AML-193 (cell line): ENCODE results near the gene OR10D3.
A peak's percentile ranks its signal among the peaks of the same experiment; 100 is the strongest.

Experiments used
- DNase-seq, 2 experiments: peaks; one replicate each; lab custom pipeline; 2025; lab: John Stamatoyannopoulos, UW

The OR10D3 gene

DNA sequence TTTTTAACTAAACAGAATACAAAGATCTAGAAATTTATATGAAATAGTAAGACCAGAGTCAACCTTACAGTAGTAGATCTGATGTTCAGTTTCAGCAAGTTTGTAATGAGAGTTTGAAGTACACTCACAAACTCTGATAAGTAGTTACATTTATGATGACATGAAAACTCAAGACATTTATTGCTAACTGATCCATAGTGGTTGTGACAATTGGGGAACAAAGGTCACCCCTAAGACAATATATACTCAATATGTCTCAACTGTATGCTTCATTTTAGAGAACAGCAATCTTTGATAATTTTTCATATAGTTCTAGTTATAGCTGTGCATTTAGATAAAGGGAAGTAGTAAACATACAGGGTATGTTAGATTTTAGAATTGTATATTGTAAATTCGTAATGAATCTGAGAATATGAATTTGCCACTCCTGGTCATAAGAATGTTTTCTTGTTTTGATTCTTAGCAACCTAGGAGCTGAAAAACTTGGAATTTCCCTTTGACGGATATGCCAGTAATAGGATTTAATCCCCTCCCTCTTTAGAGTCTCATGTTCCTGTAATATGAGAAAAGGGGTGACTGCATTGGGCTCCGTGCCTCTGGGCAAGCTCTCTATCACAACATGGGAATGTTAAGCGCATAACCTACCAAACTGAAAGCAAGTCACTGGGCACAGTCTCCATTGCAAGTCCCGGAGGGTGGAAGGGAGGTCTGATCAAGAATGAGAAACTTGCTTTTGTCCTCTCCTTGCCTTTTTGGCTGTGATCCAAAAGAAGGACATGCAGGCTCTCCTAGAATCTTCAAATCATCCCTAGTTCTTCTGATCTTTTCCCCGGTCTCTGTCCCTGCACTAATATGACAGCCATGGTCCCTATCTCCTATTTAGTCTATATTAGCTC is 11.4 kb downstream of the OR10D3 start:
- DNase-seq, result no peak

DNA sequence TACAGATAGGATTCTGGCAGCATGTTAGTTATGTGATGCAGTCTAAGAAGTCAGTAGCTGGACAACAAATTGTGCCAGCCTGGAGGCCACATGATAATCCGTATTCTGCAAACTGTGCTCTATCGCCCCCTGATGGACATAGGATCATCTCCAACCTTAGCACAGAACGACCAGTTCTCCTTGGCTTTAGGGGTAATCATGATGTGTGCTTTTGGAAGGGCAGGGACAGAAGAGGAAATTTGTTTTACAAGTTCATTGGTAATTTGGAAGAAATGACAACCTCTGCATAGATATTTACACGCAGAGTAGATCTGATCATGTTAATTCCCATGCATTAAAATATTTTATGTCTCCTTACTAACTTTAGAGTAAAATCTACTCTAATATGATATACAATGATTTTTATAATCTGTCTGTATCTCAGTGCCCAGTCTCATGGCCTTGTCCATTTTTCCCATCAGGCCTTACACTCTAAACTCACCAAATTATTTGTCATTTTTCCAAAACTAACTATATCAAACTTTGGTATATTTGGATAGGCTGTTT is 12.1 kb downstream of the OR10D3 start:
- DNase-seq, result peak; percentile 39 to 58

DNA sequence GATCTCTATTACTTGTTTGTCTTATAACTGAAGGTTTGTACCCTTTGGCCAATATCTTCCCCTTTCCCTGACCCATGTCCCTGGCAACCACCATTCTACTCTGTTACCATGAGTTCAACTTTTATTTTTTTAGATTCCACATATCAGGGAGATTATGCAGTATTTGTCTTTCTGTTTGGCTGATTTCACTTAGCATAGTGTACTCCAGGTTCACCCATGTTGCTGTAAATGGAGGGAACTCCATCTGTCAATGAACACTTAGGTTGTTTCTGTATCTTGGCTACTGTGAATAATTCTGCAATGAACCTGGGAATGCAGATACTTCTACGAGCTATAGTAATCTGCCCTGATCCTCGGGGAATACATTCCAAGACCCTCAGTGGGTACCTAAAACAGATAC is 14.9 kb downstream of the OR10D3 start:
- no peak for DNase-seq

DNA sequence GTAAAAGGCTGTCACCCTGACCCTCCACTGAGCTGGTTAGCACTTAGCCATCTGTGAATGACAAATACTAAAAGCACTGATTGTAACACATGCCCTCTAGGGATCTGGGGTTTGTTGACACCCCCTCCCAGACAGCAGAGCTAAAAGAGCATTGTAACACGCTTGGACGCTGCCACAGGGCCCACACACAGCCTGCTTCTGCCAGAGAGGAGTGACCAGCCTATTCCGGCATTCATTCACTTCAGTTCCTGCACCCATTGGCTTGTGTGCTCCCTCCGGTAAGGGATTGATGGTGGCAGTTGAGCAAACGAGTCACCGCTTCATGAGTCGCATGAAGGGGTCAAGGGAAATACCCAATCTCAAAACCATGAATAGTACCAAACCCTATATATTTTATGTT is 15.8 kb downstream of the OR10D3 start:
- no peak for DNase-seq

DNA sequence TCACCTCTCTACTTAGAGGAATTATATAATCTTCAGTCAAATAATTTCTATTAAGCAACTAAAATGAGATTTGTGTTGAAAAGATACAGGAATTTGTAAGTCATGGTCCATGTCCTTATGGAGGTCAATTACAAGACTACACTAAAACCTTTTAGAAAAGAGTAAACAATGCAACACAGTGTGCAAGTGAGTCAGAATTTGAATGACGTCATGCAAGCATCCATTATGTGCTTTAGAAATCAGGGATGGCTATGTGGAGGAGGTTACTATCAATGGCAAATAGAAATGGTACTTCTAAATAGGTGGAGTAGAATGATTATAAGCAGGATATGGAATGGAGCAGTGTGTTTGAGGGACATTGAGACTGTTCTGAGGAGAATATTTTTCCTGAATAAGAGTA is 16.6 kb downstream of the OR10D3 start:
- no peak for DNase-seq

DNA sequence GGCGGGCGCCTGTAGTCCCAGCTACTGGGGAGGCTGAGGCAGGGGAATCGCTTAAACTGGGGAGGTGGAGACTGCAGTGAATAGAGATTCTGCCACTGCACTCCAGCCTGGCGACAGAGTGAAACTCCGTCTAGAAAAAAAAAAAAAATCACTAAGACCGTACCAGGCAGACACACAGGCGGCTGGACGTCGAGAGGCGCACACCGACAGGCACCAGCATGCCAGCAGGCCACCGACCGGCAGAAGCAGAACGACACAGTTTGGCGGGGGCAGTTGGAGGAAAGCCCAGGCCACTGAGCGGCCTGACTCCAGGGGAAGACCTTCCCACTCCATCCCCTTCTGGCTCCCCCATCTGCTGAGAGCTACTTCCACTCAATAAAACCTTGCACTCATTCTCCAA is 17.5 kb downstream of the OR10D3 start:
- no peak for DNase-seq

DNA sequence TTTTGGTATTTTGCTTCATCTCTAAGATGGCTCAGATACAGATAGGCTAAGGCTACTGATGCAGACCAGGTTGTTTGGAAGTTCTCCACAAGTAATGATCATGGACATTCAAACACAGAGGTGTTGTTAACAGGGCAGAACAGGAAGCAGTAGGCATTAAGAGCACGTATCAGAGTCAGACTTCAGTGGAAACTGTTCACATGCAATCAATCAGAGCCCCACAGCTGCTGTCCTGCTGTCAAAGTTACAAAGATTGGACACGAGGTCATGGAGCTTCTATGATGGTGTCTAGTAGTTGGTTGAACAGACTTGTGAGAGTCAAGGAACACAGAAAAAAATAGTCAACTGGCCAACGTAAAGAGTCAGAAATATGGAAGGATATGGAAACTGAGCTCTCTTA is 19.8 kb downstream of the OR10D3 start:
- no peak for DNase-seq

DNA sequence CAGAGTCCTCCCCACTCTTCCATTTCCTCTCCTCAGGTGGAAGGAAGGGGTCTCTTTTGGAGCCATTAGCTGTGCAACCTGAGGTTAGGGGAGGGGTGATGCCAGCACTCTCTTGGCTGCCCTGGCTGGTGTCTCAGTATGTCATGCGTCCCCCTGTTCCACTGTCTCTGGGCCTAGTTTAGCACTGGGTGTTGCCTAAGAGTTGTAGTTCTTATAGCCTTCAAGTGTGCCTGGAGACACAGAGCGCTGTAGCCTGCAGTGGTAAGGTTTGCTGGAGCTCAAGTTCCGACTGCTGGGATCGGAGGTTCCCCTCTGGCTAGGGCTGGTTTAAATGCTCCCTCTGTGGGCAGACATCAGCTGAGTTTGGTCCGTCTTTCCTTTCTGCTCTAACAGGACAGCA is 20.9 kb downstream of the OR10D3 start:
- no peak for DNase-seq

DNA sequence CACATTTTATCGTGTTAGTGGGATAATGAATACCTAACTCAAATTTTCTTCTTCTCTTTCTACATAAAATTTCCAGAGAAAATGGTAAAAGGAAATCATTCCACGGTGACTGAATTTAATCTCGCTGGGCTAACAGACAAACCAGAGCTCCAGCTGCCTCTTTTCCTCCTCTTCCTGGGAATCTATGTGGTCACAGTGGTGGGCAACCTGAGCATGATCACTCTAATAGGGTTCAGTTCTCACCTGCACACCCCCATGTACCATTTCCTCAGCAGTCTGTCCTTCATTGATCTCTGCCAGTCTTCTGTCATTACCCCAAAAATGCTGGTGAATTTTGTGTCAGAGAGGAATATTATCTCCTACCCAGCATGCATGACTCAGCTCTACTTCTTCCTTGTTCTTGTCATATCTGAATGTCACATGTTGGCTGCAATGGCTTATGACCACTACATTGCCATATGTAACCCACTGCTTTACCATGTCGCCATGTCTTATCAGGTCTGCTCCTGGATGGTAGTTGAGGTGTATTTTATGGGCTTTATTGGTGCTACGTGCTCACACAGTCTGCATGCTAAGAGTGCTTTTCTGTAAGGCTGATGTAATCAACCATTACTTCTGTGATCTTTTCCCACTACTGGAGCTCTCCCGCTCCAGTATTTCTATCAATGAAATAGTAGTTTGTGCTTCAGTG is 24.1 kb downstream of the OR10D3 start:
- no peak for DNase-seq

DNA sequence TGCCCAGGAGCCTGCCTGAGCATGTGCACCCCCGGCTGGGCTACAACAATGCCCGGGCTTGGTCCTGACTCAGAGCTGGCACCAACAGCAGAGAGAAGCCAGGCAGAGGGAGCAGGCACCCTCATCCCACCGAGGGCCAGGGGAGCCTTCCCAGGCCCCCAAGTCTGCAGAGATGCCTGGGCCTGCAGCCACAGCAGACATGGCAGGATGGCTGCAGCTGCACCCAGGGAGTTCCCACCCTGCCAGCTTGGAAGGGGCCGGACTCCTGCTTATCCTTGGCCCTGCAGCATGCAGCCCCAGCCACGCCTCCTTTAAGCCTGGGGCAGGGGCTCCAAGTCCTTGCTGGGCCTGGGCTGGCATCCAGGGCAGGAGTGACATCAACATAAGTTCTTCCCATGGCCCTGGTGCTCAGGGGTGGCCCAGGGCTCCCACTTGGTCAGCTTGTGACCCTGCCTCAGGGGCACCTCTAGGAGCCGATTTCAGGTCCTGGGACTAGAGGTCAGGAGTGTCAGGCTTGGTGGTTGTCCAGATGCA is 26.7 kb downstream of the OR10D3 start:
- no peak for DNase-seq

DNA sequence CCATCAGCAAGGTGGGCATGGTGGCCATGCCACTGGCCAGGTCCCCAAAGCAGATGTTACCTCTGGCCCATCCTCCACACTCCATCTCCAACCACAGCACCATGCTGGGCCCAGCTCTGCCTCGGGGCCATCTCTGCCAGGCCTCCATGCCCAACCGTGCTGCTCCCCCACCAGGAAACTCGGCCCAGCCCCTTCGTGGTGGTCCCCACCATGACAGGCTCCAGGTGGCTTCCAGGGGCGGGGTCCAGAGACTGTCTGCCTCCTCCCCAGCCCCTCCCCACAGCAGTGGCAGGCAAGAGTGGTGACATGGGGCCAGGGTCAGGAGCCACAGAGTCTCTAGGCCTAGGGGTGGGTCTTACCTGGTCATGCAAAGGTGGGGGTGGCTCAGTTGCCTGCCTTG is 27.3 kb downstream of the OR10D3 start:
- DNase-seq, result no peak

DNA sequence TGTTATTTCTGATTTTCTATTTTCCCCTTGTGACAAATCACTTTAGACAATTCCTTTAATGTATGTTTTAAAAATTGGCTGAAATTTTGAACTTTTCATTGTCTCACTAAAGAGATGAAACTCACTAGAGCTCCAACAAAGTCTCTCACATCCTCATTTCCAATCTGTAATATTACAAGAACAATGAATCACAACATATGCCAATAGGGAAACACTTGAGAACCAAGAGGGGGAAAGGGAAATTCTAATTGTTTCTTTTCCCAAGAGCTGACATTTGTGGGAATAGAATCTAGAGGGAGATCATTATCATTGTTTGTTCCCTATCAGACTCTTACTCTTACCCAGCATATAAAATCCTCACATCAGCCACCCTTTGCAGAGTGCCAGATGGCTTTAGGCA is 28.2 kb downstream of the OR10D3 start:
- DNase-seq, result no peak

DNA sequence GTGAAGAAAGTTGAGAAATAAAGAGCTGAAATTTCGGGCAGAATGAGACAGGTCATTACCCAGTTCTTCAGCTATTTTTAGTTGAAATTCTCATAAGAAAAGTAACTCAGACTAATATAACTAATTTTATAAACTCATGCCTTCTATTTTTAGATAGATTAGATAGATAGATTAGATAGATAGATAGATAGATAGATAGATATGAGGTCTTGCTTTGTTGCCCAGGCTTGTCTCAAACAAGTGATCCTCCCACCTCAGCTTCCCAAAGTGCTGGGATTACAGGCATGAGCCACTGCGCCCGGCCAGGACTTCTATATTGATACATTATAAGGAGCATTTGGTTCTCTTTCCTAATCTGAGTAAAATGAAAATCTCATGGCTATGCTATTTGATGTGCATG is 30.9 kb downstream of the OR10D3 start:
- no peak for DNase-seq

DNA sequence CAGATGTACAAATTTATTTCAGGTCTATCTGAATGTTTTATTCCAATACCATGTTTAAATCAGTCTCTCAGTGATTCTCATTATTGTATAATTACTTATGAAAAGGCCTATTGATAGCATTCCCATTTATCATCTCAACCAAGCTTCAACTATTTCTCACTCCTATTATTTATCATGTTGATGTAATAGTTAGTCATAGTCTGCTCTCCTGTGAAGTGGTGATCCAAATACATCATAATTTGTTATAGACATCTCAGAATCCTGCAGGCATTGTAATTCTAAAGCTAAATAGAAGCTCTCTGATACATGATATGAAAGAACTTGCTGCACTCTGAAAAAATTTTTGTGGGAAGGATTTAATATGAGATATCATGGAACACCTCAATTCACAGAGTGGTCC is 36.0 kb downstream of the OR10D3 start:
- DNase-seq, result no peak

DNA sequence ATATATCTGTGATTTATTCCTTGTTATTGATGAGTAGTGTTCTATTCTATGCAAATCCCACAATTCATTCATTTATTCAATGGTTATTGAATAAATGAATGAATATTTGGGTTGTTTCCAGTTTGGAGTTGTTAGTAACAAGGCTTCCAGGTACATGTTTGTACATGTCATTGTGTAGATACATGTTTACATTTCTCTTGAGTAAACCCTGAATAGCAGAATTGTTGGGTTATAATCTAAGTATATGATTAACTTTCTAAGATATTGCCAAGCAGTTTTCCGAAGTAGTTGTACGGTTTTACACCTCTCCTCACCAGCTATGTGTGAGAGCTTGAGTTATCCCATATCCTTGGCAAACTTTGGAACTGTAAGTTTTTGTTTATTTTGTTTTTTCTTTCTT is 39.3 kb downstream of the OR10D3 start:
- no peak for DNase-seq

DNA sequence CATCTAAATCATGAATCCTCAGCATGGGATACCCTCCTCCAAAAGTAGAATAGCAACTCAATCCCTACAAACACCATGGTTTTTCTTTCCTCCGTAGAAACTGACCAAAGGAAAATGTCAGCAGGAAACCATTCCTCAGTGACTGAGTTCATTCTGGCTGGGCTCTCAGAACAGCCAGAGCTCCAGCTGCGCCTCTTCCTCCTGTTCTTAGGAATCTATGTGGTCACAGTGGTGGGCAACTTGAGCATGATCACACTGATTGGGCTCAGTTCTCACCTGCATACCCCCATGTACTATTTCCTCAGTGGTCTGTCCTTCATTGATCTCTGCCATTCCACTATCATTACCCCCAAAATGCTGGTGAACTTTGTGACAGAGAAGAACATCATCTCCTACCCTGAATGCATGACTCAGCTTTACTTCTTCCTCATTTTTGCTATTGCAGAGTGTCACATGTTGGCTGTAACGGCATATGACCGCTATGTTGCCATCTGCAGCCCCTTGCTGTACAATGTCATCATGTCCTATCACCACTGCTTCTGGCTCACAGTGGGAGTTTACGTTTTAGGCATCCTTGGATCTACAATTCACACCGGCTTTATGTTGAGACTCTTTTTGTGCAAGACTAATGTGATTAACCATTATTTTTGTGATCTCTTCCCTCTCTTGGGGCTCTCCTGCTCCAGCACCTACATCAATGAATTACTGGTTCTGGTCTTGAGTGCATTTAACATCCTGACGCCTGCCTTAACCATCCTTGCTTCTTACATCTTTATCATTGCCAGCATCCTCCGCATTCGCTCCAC is 41.7 kb downstream of the OR10D3 start:
- DNase-seq, result peak; percentile 1 to 8

DNA sequence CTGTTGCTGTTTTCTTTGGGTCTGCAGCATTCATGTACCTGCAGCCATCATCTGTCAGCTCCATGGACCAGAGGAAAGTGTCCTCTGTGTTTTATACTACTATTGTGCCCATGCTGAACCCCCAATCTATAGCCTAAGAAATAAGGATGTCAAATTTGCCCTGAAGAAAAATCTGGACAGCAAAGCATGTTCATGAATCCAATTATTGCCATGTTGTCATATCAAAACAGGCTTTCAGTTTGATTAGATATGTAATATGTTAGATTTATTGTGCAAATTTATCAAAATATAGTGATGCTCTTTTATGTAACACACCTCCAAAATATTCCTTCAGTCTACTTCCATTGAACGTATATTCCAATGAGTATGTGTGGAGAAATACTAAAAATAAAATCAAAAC is 42.3 kb downstream of the OR10D3 start:
- DNase-seq, result no peak

DNA sequence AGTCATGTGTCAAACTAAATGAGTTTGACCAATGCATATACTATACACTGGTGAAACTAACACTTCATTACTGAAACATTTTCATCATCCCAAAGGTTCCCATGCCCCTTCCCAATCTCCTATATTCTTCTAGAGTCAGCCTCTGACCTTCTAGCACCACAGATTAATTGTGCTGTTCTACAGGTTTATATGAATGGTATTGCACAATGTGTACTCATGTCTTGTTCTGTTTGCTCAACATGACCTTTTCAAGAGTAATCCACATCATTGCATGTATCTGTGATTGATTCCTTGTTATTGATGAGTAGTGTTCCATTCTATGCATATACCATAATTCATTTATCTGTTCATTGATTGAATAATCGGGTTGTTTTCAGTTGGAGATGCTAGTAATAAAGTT is 50.2 kb downstream of the OR10D3 start:
- DNase-seq, result no peak
